ENCODE measurements around the gene FEZ2. TPM values are rescaled to one million over a fixed set of nuclear protein-coding genes. Genes with fewer than 3 reads are reported as not detected.

FEZ2 gene
- total RNA-seq, 5 donors from 2014 or later (not counting 1 experiment from before 2014, with no cell fraction given), result 11.0 to 17.3 (median 12.8) TPM

GRCh38 chr2:36594849-36595248 lies 3.1 kb downstream of the FEZ2 start:
- CTCF ChIA-PET, result no interaction called here
- no peak overlapping the region for H3K4me3 Mint-ChIP-seq
- POLR2A ChIA-PET, result no interaction called here
- no peak for DNase-seq
- peaks cover 10% of the 10 kb centered on the region for H3K36me3 Mint-ChIP-seq
- H3K27ac ChIP-seq (ENCODE audit: low read length), result no peak overlapping the region
- no peaks in the 10 kb centered on the region for H3K27me3 Mint-ChIP-seq
- 94% methylated on average over 3 of the region's 6 CpGs for WGBS (ENCODE audit: insufficient coverage)
- ATAC-seq (replicated peaks in 1 of 4), result no peak
- no peak overlapping the region for H3K27ac Mint-ChIP-seq
- no peaks in the 10 kb centered on the region for H3K9me3 Mint-ChIP-seq
- H3K4me1 Mint-ChIP-seq, result peaks cover 46 to 55% (median 53%) of the 10 kb centered on the region in 3 donors
- H3K4me3 ChIP-seq (ENCODE audit: control insufficient read depth in 1 of 2, extremely low read depth in 1 of 2, low read length in 1 of 2), result no peak overlapping the region
- no peaks in the 10 kb centered on the region for H3K27me3 ChIP-seq (replicated peaks in 1 of 2; ENCODE audit: control insufficient read depth in 2 of 2, extremely low read depth in 1 of 2, insufficient read depth in 2 of 2, low read length in 1 of 2)
- H3K9me3 ChIP-seq, result no peaks in the 10 kb centered on the region
- H3K36me3 ChIP-seq (ENCODE audit: control insufficient read depth in 2 of 2, extremely low read depth in 1 of 2, insufficient read depth in 1 of 2, low read length in 1 of 2), result peaks cover 0 to 8% of the 10 kb centered on the region in 2 donors
- H3K4me1 ChIP-seq (ENCODE audit: control insufficient read depth in 1 of 2, extremely low read depth in 1 of 2, insufficient read depth in 2 of 2, low read length in 2 of 2), result peaks cover 0 to 21% of the 10 kb centered on the region in 2 experiments

- Histone ChIP-seq H3K4me1 (ENCODE audit: control insufficient read depth in 1 of 2, extremely low read depth in 1 of 2, insufficient read depth in 2 of 2, low read length in 2 of 2) (peaks cover 0 to 2% of the 10 kb centered on the region in 2 experiments), H3K36me3 (ENCODE audit: control insufficient read depth in 2 of 2, extremely low read depth in 1 of 2, insufficient read depth in 1 of 2, low read length in 1 of 2) (peaks cover 0 to 27% of the 10 kb centered on the region in 2 donors), H3K27me3 (replicated peaks in 1 of 2; ENCODE audit: control insufficient read depth in 2 of 2, extremely low read depth in 1 of 2, insufficient read depth in 2 of 2, low read length in 1 of 2) (no peaks in the 10 kb centered on the region), H3K27ac (ENCODE audit: low read length) (no peak overlapping the region), H3K4me3 (ENCODE audit: control insufficient read depth in 1 of 2, extremely low read depth in 1 of 2, low read length in 1 of 2) (no peak overlapping the region), H3K9me3 (no peaks in the 10 kb centered on the region)
- peaks cover 42% of the 10 kb centered on the region for H3K36me3 Mint-ChIP-seq
- ChIA-PET CTCF (interaction anchor here in 1 of 2 donors (0.6 kb wide), 1 partner anchor 29 kb away, joined by 3 read pairs; no protein-coding TSS in a partner anchor), POLR2A (no interaction called here)
- DNase-seq (no peak), ATAC-seq (replicated peaks in 1 of 4) (no peak)
- H3K9me3 Mint-ChIP-seq, result no peaks in the 10 kb centered on the region
- peaks cover 15 to 31% (median 23%) of the 10 kb centered on the region in 3 donors for H3K4me1 Mint-ChIP-seq
- H3K27ac Mint-ChIP-seq, result no peak overlapping the region
- H3K4me3 Mint-ChIP-seq, result no peak overlapping the region
- no CpG with 5 or more reads among the region's 2 CpGs for WGBS (ENCODE audit: insufficient coverage)
- no peaks in the 10 kb centered on the region for H3K27me3 Mint-ChIP-seq
Measured at GRCh38 chr2:36589230-36589630, 8.7 kb downstream of the FEZ2 start.

GRCh38 chr2:36587556-36587955 lies 10.4 kb downstream of the FEZ2 start:
- Mint-ChIP-seq H3K27ac (no peak overlapping the region), H3K4me3 (no peak overlapping the region), H3K4me1 (peaks cover 10 to 16% (median 12%) of the 10 kb centered on the region in 3 donors), H3K36me3 (peaks cover 53% of the 10 kb centered on the region), H3K9me3 (no peaks in the 10 kb centered on the region), H3K27me3 (no peaks in the 10 kb centered on the region)
- H3K27ac ChIP-seq (ENCODE audit: low read length), result no peak overlapping the region
- no CpG with 5 or more reads among the region's 3 CpGs for WGBS (ENCODE audit: insufficient coverage)
- peaks cover 0 to 38% of the 10 kb centered on the region in 2 donors for H3K36me3 ChIP-seq (ENCODE audit: control insufficient read depth in 2 of 2, extremely low read depth in 1 of 2, insufficient read depth in 1 of 2, low read length in 1 of 2)
- H3K9me3 ChIP-seq, result no peaks in the 10 kb centered on the region
- ATAC-seq (replicated peaks in 1 of 4) (no peak), DNase-seq (no peak)
- H3K4me3 ChIP-seq (ENCODE audit: control insufficient read depth in 1 of 2, extremely low read depth in 1 of 2, low read length in 1 of 2), result no peak overlapping the region
- H3K27me3 ChIP-seq (replicated peaks in 1 of 2; ENCODE audit: control insufficient read depth in 2 of 2, extremely low read depth in 1 of 2, insufficient read depth in 2 of 2, low read length in 1 of 2), result no peaks in the 10 kb centered on the region
- H3K4me1 ChIP-seq (ENCODE audit: control insufficient read depth in 1 of 2, extremely low read depth in 1 of 2, insufficient read depth in 2 of 2, low read length in 2 of 2), result no peaks in the 10 kb centered on the region
- ChIA-PET POLR2A (no interaction called here), CTCF (no interaction called here)

- Mint-ChIP-seq H3K4me3 (no peak overlapping the region), H3K4me1 (peaks cover 9 to 16% (median 11%) of the 10 kb centered on the region in 3 donors), H3K36me3 (peaks cover 57% of the 10 kb centered on the region), H3K27me3 (no peaks in the 10 kb centered on the region), H3K9me3 (no peaks in the 10 kb centered on the region), H3K27ac (no peak overlapping the region)
- Histone ChIP-seq H3K36me3 (ENCODE audit: control insufficient read depth in 2 of 2, extremely low read depth in 1 of 2, insufficient read depth in 1 of 2, low read length in 1 of 2) (peaks cover 0 to 43% of the 10 kb centered on the region in 2 donors), H3K4me3 (ENCODE audit: control insufficient read depth in 1 of 2, extremely low read depth in 1 of 2, low read length in 1 of 2) (no peak overlapping the region), H3K27ac (ENCODE audit: low read length) (no peak overlapping the region), H3K4me1 (ENCODE audit: control insufficient read depth in 1 of 2, extremely low read depth in 1 of 2, insufficient read depth in 2 of 2, low read length in 2 of 2) (no peaks in the 10 kb centered on the region), H3K9me3 (no peaks in the 10 kb centered on the region), H3K27me3 (replicated peaks in 1 of 2; ENCODE audit: control insufficient read depth in 2 of 2, extremely low read depth in 1 of 2, insufficient read depth in 2 of 2, low read length in 1 of 2) (no peaks in the 10 kb centered on the region)
- ChIA-PET POLR2A (no interaction called here), CTCF (no interaction called here)
- 100% methylated on average over 1 of the region's 1 CpG for WGBS (ENCODE audit: insufficient coverage)
- ATAC-seq (replicated peaks in 1 of 4) (no peak), DNase-seq (no peak)
Measured at GRCh38 chr2:36587101-36587500, 10.9 kb downstream of the FEZ2 start.

- H3K9me3 ChIP-seq, result no peaks in the 10 kb centered on the region
- DNase-seq, result no peak
- no peaks in the 10 kb centered on the region for H3K4me1 ChIP-seq (ENCODE audit: control insufficient read depth in 1 of 2, extremely low read depth in 1 of 2, insufficient read depth in 2 of 2, low read length in 2 of 2)
- POLR2A ChIA-PET, result no interaction called here
- no peak overlapping the region for H3K27ac Mint-ChIP-seq
- CTCF ChIA-PET, result no interaction called here
- peaks cover 4 to 16% (median 6%) of the 10 kb centered on the region in 3 donors for H3K4me1 Mint-ChIP-seq
- ATAC-seq (replicated peaks in 1 of 4), result no peak
- peaks cover 60% of the 10 kb centered on the region for H3K36me3 Mint-ChIP-seq
- peaks cover 0 to 45% of the 10 kb centered on the region in 2 donors for H3K36me3 ChIP-seq (ENCODE audit: control insufficient read depth in 2 of 2, extremely low read depth in 1 of 2, insufficient read depth in 1 of 2, low read length in 1 of 2)
- H3K27me3 Mint-ChIP-seq, result no peaks in the 10 kb centered on the region
- no peak overlapping the region for H3K4me3 ChIP-seq (ENCODE audit: control insufficient read depth in 1 of 2, extremely low read depth in 1 of 2, low read length in 1 of 2)
- 100% methylated on average over 4 of the region's 6 CpGs for WGBS (ENCODE audit: insufficient coverage)
- no peak overlapping the region for H3K4me3 Mint-ChIP-seq
- H3K27ac ChIP-seq (ENCODE audit: low read length), result no peak overlapping the region
- H3K27me3 ChIP-seq (replicated peaks in 1 of 2; ENCODE audit: control insufficient read depth in 2 of 2, extremely low read depth in 1 of 2, insufficient read depth in 2 of 2, low read length in 1 of 2), result no peaks in the 10 kb centered on the region
- no peaks in the 10 kb centered on the region for H3K9me3 Mint-ChIP-seq
Measured at GRCh38 chr2:36586672-36587071, 11.3 kb downstream of the FEZ2 start.

- Mint-ChIP-seq H3K9me3 (no peaks in the 10 kb centered on the region), H3K4me1 (peaks cover 0 to 9% (median 0%) of the 10 kb centered on the region in 3 donors), H3K36me3 (peaks cover 76% of the 10 kb centered on the region), H3K4me3 (no peak overlapping the region), H3K27ac (no peak overlapping the region), H3K27me3 (no peaks in the 10 kb centered on the region)
- DNase-seq, result no peak
- peaks cover 0 to 57% of the 10 kb centered on the region in 2 donors for H3K36me3 ChIP-seq (ENCODE audit: control insufficient read depth in 2 of 2, extremely low read depth in 1 of 2, insufficient read depth in 1 of 2, low read length in 1 of 2)
- no peaks in the 10 kb centered on the region for H3K9me3 ChIP-seq
- ATAC-seq (replicated peaks in 1 of 4), result no peak
- ChIA-PET POLR2A (no interaction called here), CTCF (no interaction called here)
- H3K4me1 ChIP-seq (ENCODE audit: control insufficient read depth in 1 of 2, extremely low read depth in 1 of 2, insufficient read depth in 2 of 2, low read length in 2 of 2), result no peaks in the 10 kb centered on the region
- WGBS (ENCODE audit: insufficient coverage), result no CpG with 5 or more reads among the region's 1 CpG
- H3K4me3 ChIP-seq (ENCODE audit: control insufficient read depth in 1 of 2, extremely low read depth in 1 of 2, low read length in 1 of 2), result no peak overlapping the region
- H3K27me3 ChIP-seq (replicated peaks in 1 of 2; ENCODE audit: control insufficient read depth in 2 of 2, extremely low read depth in 1 of 2, insufficient read depth in 2 of 2, low read length in 1 of 2), result no peaks in the 10 kb centered on the region
- no peak overlapping the region for H3K27ac ChIP-seq (ENCODE audit: low read length)
Measured at GRCh38 chr2:36584148-36584794, 13.7 kb downstream of the FEZ2 start.
